Measurements from ENCODE around the gene HTR2C. TPM values are rescaled to one million over a fixed set of nuclear protein-coding genes. Genes with fewer than 3 reads are reported as not detected.
"Not testable (repeated sequence)": the region's sequence is repeated elsewhere in the genome, so short reads cannot be mapped to it uniquely, and the experiment has no call there.

Gene HTR2C
- total and polyA plus RNA-seq, 2 of the 4 experiments (the other 2 are of a cell fraction) = not detected

DNA sequence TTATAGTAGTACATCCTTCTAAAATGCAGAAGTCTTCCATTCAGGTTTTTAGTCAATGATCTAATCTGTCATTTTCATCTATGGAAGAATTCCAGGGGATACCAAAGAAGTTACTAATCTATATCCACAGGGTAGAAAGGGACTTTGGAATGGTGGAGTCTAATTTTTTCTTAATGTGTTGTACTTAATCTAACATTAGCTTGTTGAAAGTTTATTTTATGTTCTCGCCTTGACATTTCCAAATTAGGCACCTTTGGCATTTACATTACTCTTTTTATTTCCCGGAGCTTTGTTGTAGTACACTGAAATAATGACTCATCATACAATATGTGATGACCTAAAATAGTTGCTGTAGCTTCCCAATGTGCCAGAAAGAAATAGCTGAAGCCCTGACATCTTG is 91.5 kb downstream of the HTR2C start:
- Histone ChIP-seq H3K27ac (ENCODE audit: insufficient read depth, low read length) (no peak overlapping the region), H3K56ac (ENCODE audit: extremely low read depth, insufficient read depth, low read length) (no peak overlapping the region), H4K5ac (ENCODE audit: low read depth, low read length) (no peak overlapping the region), H3K4me3 (ENCODE audit: insufficient read depth, low read depth, low read length) (no peak overlapping the region), H3K9me3 (ENCODE audit: control insufficient read depth, insufficient read depth, low read length) (no peaks in the 10 kb centered on the region), H3K4ac (ENCODE audit: low read depth, low read length) (no peak overlapping the region), H3K9me1 (ENCODE audit: insufficient read depth, low read length) (no peaks in the 10 kb centered on the region), H2AK5ac (ENCODE audit: low read depth, low read length) (no peak overlapping the region), H2BK5ac (ENCODE audit: low read depth, low read length, poor library complexity, severe bottlenecking) (no peak overlapping the region), H3K14ac (replicated peaks; ENCODE audit: low read depth, low read length) (no peak overlapping the region), H2BK20ac (ENCODE audit: low read depth, low read length) (no peak overlapping the region), H2BK120ac (ENCODE audit: low read depth, low read length) (no peak overlapping the region), H3K4me1 (ENCODE audit: control insufficient read depth, insufficient read depth, low read length) (no peaks in the 10 kb centered on the region), H2AK9ac (replicated peaks; ENCODE audit: low read depth, low read length, poor library complexity) (no peak overlapping the region), H4K20me1 (ENCODE audit: insufficient read depth, low read length) (no peaks in the 10 kb centered on the region), H3K4me2 (ENCODE audit: low read depth, low read length) (no peak overlapping the region), H3K36me3 (ENCODE audit: control insufficient read depth, insufficient read depth, low read length) (no peaks in the 10 kb centered on the region), H3K9ac (ENCODE audit: low read depth, low read length) (no peak overlapping the region), H3K27me3 (ENCODE audit: control insufficient read depth, insufficient read depth, low read length) (no peaks in the 10 kb centered on the region), H3K18ac (ENCODE audit: low read depth, low read length) (no peak overlapping the region), H2BK15ac (ENCODE audit: low read depth, low read length) (no peak overlapping the region), H4K91ac (ENCODE audit: insufficient read depth, low read depth, low read length) (no peak overlapping the region), H2AFZ (replicated peaks; ENCODE audit: low read length, poor library complexity) (no peak overlapping the region), H3K79me1 (ENCODE audit: low read depth in 1 of 2, low read length in 2 of 2) (no peaks in the 10 kb centered on the region), H3K23ac (ENCODE audit: low read depth, low read length) (no peak overlapping the region), H4K8ac (ENCODE audit: low read depth in 2 of 2, low read length in 2 of 2) (no peak overlapping the region)
- in situ Hi-C loops (cut with MboI; ENCODE audit: low sequenced_read_pairs) (no loop called here), dilution Hi-C loops (cut with HindIII; ENCODE audit: low sequenced_read_pairs, unreplicated experiment) (no loop called here), intact Hi-C loops (cut with micrococcal nuclease) (no loop called here)
- no peak for TF ChIP-seq FOS (IDR thresholded peaks at IDR 0.05; ENCODE audit: low read depth, low read length)
- no peak for TF ChIP-seq NFE2L2 (IDR thresholded peaks at IDR 0.05; ENCODE audit: low read depth, low read length)
- TF ChIP-seq CEBPB (IDR thresholded peaks at IDR 0.05; ENCODE audit: low read depth, low read length) = no peak
- TF ChIP-seq CHD1 (IDR thresholded peaks at IDR 0.05; ENCODE audit: low read depth, low read length) = no peak
- TF ChIP-seq RFX5 (IDR thresholded peaks at IDR 0.05; ENCODE audit: low read depth, low read length) = no peak
- no peak for TF ChIP-seq MXI1 (IDR thresholded peaks at IDR 0.05; ENCODE audit: borderline replicate concordance, low read depth, low read length)
- no peak for TF ChIP-seq MAZ (IDR thresholded peaks at IDR 0.05; ENCODE audit: borderline replicate concordance, low read depth, low read length)
- no peak for TF ChIP-seq BHLHE40 (IDR thresholded peaks at IDR 0.05; ENCODE audit: low read depth, low read length)
- TF ChIP-seq, protein P1, sequence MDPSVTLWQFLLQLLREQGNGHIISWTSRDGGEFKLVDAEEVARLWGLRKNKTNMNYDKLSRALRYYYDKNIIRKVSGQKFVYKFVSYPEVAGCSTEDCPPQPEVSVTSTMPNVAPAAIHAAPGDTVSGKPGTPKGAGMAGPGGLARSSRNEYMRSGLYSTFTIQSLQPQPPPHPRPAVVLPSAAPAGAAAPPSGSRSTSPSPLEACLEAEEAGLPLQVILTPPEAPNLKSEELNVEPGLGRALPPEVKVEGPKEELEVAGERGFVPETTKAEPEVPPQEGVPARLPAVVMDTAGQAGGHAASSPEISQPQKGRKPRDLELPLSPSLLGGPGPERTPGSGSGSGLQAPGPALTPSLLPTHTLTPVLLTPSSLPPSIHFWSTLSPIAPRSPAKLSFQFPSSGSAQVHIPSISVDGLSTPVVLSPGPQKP (IDR thresholded peaks at IDR 0.05; ENCODE audit: borderline replicate concordance, low read depth, low read length) = no peak
- no peak for TF ChIP-seq SMC3 (IDR thresholded peaks at IDR 0.05; ENCODE audit: low read depth, low read length)
- no CpG with 5 or more reads among the region's 2 CpGs for WGBS, 2 experiments (ENCODE audit: extremely low coverage in 2 of 2, insufficient read length in 1 of 2)
- no TSS peak for BruUV-seq (replicated peaks)
- DNase-seq (no peak), ATAC-seq (ENCODE audit: low read depth) (no peak)
- ChIA-PET POLR2A (ENCODE audit: unreplicated experiment) (no interaction called here), CTCF (interaction anchor here (0.6 kb wide), 1 partner anchor 56 kb away, joined by 3 read pairs; no protein-coding TSS in a partner anchor)

DNA sequence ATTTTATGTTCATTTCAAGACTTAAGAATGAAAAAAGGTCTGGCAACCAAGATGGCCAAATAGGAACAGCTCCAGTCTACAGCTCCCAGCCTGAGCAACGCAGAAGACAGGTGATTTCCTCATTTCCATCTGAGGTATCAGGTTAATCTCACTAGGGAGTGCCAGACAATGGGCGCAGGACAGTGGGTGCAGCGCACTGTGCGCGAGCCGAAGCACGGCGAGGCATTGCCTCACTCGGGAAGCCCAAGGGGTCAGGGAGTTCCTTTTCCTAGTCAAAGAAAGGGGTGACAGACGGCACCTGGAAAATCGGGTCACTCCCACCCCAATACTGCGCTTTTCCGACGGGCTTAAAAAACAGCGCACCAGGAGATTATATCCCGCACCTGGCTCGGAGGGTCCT is 116.6 kb downstream of the HTR2C start:
- intact Hi-C loops (cut with micrococcal nuclease); H2BK120ac ChIP-seq (ENCODE audit: low read depth, low read length); H2AK9ac ChIP-seq (replicated peaks; ENCODE audit: low read depth, low read length, poor library complexity); H3K36me3 ChIP-seq (ENCODE audit: control insufficient read depth, insufficient read depth, low read length); H2BK15ac ChIP-seq (ENCODE audit: low read depth, low read length); POLR2A ChIA-PET (ENCODE audit: unreplicated experiment); H3K4me3 ChIP-seq (ENCODE audit: insufficient read depth, low read depth, low read length); H3K9ac ChIP-seq (ENCODE audit: low read depth, low read length); H2BK20ac ChIP-seq (ENCODE audit: low read depth, low read length); H4K20me1 ChIP-seq (ENCODE audit: insufficient read depth, low read length); ATAC-seq (ENCODE audit: low read depth); H3K9me1 ChIP-seq (ENCODE audit: insufficient read depth, low read length); H4K91ac ChIP-seq (ENCODE audit: insufficient read depth, low read depth, low read length); H3K27me3 ChIP-seq (ENCODE audit: control insufficient read depth, insufficient read depth, low read length); H2AFZ ChIP-seq (replicated peaks; ENCODE audit: low read length, poor library complexity); H4K5ac ChIP-seq (ENCODE audit: low read depth, low read length); H3K27ac ChIP-seq (ENCODE audit: insufficient read depth, low read length); H3K23ac ChIP-seq (ENCODE audit: low read depth, low read length); H3K4me1 ChIP-seq (ENCODE audit: control insufficient read depth, insufficient read depth, low read length); in situ Hi-C loops (cut with MboI; ENCODE audit: low sequenced_read_pairs); CTCF ChIA-PET; H4K8ac ChIP-seq (ENCODE audit: low read depth in 2 of 2, low read length in 2 of 2); DNase-seq; H2AK5ac ChIP-seq (ENCODE audit: low read depth, low read length); H3K4ac ChIP-seq (ENCODE audit: low read depth, low read length); H3K9me3 ChIP-seq (ENCODE audit: control insufficient read depth, insufficient read depth, low read length); H2BK5ac ChIP-seq (ENCODE audit: low read depth, low read length, poor library complexity, severe bottlenecking); H3K18ac ChIP-seq (ENCODE audit: low read depth, low read length); BruUV-seq (replicated peaks); dilution Hi-C loops (cut with HindIII; ENCODE audit: low sequenced_read_pairs, unreplicated experiment); H3K14ac ChIP-seq (replicated peaks; ENCODE audit: low read depth, low read length); H3K4me2 ChIP-seq (ENCODE audit: low read depth, low read length); H3K56ac ChIP-seq (ENCODE audit: extremely low read depth, insufficient read depth, low read length); H3K79me1 ChIP-seq (ENCODE audit: low read depth in 1 of 2, low read length in 2 of 2): not testable (repeated sequence)
- WGBS, 2 experiments (ENCODE audit: extremely low coverage in 2 of 2, insufficient read length in 1 of 2) = no CpG with 5 or more reads among the region's 17 CpGs
